Measurements from ENCODE around the gene MID2.

GRCh38 chrX:107968623-107969022, 143.0 kb downstream of the MID2 start:
- TF ChIP-seq CTCF (IDR thresholded peaks at IDR 0.05) (no peak), POLR2A (IDR thresholded peaks at IDR 0.05) (no peak)

Data from adrenal gland (tissue), 5 donors.